OCI-LY3 (cell line): ENCODE measurements around the gene CARD14.

ENCODE experiments used
- H2AFZ ChIP-seq: fragments of 200-600, 300-600 bp; shearing (Covaris generic); 2 replicates; pipeline ENCODE4 v1.6.0; 2014; ENCODE audit warnings: antibody characterized with exemption, low read depth, low read length
- H3K27ac ChIP-seq: fragments of 200-600, 300-600 bp; sonication (generic); 2 replicates; pipeline ENCODE4 v1.5.1; 2014; ENCODE audit warnings: mild to moderate bottlenecking, low read length, moderate library complexity, mixed read lengths
- H3K27me3 ChIP-seq: fragments of 200-600, 300-600 bp; sonication (generic); 2 replicates; pipeline ENCODE4 v1.6.1; 2014; ENCODE audit warnings: low read depth, low read length, mixed read lengths
- H3K36me3 ChIP-seq: fragments of 200-600, 300-600 bp; sonication (generic); replicated peaks from 2 replicates; pipeline ENCODE3; 2014; ENCODE audit warnings: low read depth, low read length, mixed read lengths
- H3K4me1 ChIP-seq: fragments of 300-600, 200-600 bp; sonication (generic); 2 replicates; pipeline ENCODE4 v1.6.1; 2014; ENCODE audit warnings: low read length, mixed read lengths
- H3K4me2 ChIP-seq: fragments of 200-600, 300-600 bp; sonication (generic); 2 replicates; pipeline ENCODE4 v1.6.1; 2014; ENCODE audit warnings: low read length, mixed read lengths
- H3K4me3 ChIP-seq: fragments of 300-600, 200-600 bp; sonication (generic); 2 replicates; pipeline ENCODE4 v1.5.1; 2014; ENCODE audit warnings: antibody characterized with exemption, mild to moderate bottlenecking, low read length, moderate library complexity
- H3K79me2 ChIP-seq: fragments of 300-600, 200-600 bp; shearing (Covaris generic); 2 replicates; pipeline ENCODE4 v1.6.1; 2014; ENCODE audit warnings: mild to moderate bottlenecking, low read length, mixed read lengths
- H3K9ac ChIP-seq: fragments of 300-600, 200-600 bp; shearing (Covaris generic); 2 replicates; pipeline ENCODE4 v1.6.0; 2014; ENCODE audit warnings: mild to moderate bottlenecking, low read length, moderate library complexity
- H3K9me3 ChIP-seq: fragments of 200-600, 300-600 bp; shearing (Covaris generic); 2 replicates; pipeline ENCODE4 v1.6.1; 2014; ENCODE audit warnings: low read length, mixed read lengths; ENCODE audit not compliant: insufficient read depth
- H4K20me1 ChIP-seq: fragments of 200-600, 300-600 bp; sonication (generic); 2 replicates; pipeline ENCODE4 v1.6.1; 2016; ENCODE audit warnings: low read length, mixed read lengths; ENCODE audit not compliant: insufficient read depth
- CTCF ChIP-seq: fragments of 200-600, 300-600 bp; sonication (generic); IDR thresholded peaks from 2 replicates; pipeline ENCODE4 v1.5.1; 2014; ENCODE audit warnings: antibody characterized with exemption, low read length, low read depth
- EZH2phosphoT487 ChIP-seq: fragments of 200-600 bp; shearing (Covaris generic); IDR thresholded peaks from 2 replicates; pipeline ENCODE4 v1.6.1; 2018; ENCODE audit warnings: antibody characterized with exemption, mixed run types, low read depth

Gene CARD14

GRCh38 chr17:80130992-80131391 lies 38.8 kb upstream of the CARD14 start:
- no peaks in the 10 kb centered on the region for H3K4me1 ChIP-seq
- H2AFZ ChIP-seq, result no peak overlapping the region
- H3K36me3 ChIP-seq, result peaks cover 27% of the 10 kb centered on the region
- TF ChIP-seq EZH2phosphoT487, result no peak
- no peak for TF ChIP-seq CTCF
- H3K9ac ChIP-seq, result no peak overlapping the region
- no peaks in the 10 kb centered on the region for H3K27me3 ChIP-seq
- H3K79me2 ChIP-seq, result no peaks in the 10 kb centered on the region
- no peak overlapping the region for H3K27ac ChIP-seq
- H4K20me1 ChIP-seq, result no peaks in the 10 kb centered on the region
- no peak overlapping the region for H3K4me2 ChIP-seq
- H3K9me3 ChIP-seq, result no peaks in the 10 kb centered on the region
- H3K4me3 ChIP-seq, result no peak overlapping the region

- no peaks in the 10 kb centered on the region for H3K27me3 ChIP-seq
- no peak overlapping the region for H3K27ac ChIP-seq
- no peak overlapping the region for H3K4me2 ChIP-seq
- H3K4me1 ChIP-seq, result no peaks in the 10 kb centered on the region
- H3K9me3 ChIP-seq, result no peaks in the 10 kb centered on the region
- no peak overlapping the region for H2AFZ ChIP-seq
- TF ChIP-seq CTCF (no peak), EZH2phosphoT487 (no peak)
- H3K9ac ChIP-seq, result no peak overlapping the region
- H4K20me1 ChIP-seq, result no peaks in the 10 kb centered on the region
- no peak overlapping the region for H3K4me3 ChIP-seq
- H3K36me3 ChIP-seq, result peaks cover 45% of the 10 kb centered on the region
- no peaks in the 10 kb centered on the region for H3K79me2 ChIP-seq
Observed at GRCh38 chr17:80132906-80133625, 36.8 kb upstream of the CARD14 start.

GRCh38 chr17:80133626-80133970 lies 36.2 kb upstream of the CARD14 start:
- H3K27ac ChIP-seq, result no peak overlapping the region
- H3K36me3 ChIP-seq, result peaks cover 50% of the 10 kb centered on the region
- H2AFZ ChIP-seq, result no peak overlapping the region
- H3K4me3 ChIP-seq, result no peak overlapping the region
- H3K4me2 ChIP-seq, result no peak overlapping the region
- no peaks in the 10 kb centered on the region for H3K79me2 ChIP-seq
- H3K4me1 ChIP-seq, result no peaks in the 10 kb centered on the region
- H3K27me3 ChIP-seq, result no peaks in the 10 kb centered on the region
- no peak overlapping the region for H3K9ac ChIP-seq
- no peak for TF ChIP-seq CTCF
- TF ChIP-seq EZH2phosphoT487, result no peak
- H3K9me3 ChIP-seq, result no peaks in the 10 kb centered on the region
- H4K20me1 ChIP-seq, result no peaks in the 10 kb centered on the region

GRCh38 chr17:80137131-80137530 lies 32.7 kb upstream of the CARD14 start:
- Histone ChIP-seq H3K79me2 (peaks cover 5% of the 10 kb centered on the region), H3K4me3 (no peak overlapping the region), H3K4me2 (no peak overlapping the region), H3K36me3 (peaks cover 74% of the 10 kb centered on the region), H3K27me3 (no peaks in the 10 kb centered on the region), H3K9me3 (no peaks in the 10 kb centered on the region), H4K20me1 (no peaks in the 10 kb centered on the region), H2AFZ (no peak overlapping the region), H3K4me1 (no peaks in the 10 kb centered on the region), H3K27ac (no peak overlapping the region), H3K9ac (no peak overlapping the region)
- TF ChIP-seq EZH2phosphoT487 (no peak), CTCF (no peak)
